Measurements from ENCODE around the gene MYOG.

DNA sequence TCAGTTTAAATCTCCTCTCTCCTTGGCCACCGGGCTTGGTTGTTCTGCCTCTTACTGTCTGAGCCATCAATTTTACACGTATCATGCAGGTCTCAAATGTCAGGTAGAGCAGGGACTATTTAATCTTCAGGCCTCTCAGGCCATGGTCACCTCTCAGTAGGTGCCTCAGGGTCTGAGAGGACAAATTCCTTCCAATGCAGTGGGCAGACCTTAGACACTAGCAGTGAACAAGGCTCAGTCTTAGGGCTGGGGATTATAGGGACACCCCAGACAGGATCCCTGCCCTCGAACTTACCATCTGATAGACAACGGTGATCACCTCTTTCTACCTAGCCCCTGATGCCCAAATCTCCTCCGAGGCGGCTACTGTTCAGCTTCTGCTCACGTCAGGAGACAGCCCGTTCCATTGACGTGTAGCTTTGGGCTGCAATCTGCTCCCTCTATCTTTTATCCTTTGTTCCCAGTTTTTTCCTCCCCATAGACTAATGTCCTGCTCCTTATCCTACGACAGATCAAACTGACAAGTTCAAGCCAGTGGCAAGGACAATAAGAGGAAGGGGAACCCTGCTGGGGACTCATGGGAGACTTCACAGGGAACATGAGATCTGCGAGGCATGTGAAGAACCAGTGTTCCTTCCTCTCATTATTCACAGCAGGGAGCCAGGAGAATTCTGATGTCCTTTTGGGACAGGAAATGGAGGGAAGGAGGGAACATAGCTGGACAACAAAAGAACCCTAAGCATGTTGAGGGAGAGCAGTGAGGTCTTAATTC lies 1.4 kb upstream of the MYOG start:
- no peak; the same call in 1 of the 2 replicates for TF ChIP-seq GATA2 (IDR thresholded peaks at IDR 0.05; ENCODE audit: low read depth, low read length)
- no peak for TF ChIP-seq GATA3 (IDR thresholded peaks at IDR 0.05; ENCODE audit: low read depth, low read length)

Measured in SH-SY5Y (cell line).